Measurements from ENCODE around the gene ANHX.
A peak's percentile ranks its signal among the peaks of the same experiment; 100 is the strongest.

ANHX gene

GRCh38 chr12:133206390-133206789 lies 29.3 kb downstream of the ANHX start:
- in situ Hi-C loops (cut with HindIII; ENCODE audit: low pct_ligation_motif_present, low pct_unique_long_range_greater_than_20kb, low sequenced_read_pairs): no loop called here

GRCh38 chr12:133204264-133204603 lies 31.4 kb downstream of the ANHX start:
- in situ Hi-C loops (cut with HindIII; ENCODE audit: low pct_ligation_motif_present, low pct_unique_long_range_greater_than_20kb, low sequenced_read_pairs): no loop called here
- DNase-seq: no peak

More at GRCh38 chr12:133206390-133206789, 29.3 kb downstream of the ANHX start:
- no peak for DNase-seq

- DNase-seq: peak; percentile 44
- in situ Hi-C loops (cut with HindIII; ENCODE audit: low pct_ligation_motif_present, low pct_unique_long_range_greater_than_20kb, low sequenced_read_pairs): no loop called here
These were observed 32.1 kb downstream of the ANHX start for GRCh38 chr12:133203344-133204263.

- in situ Hi-C loops (cut with HindIII; ENCODE audit: low pct_ligation_motif_present, low pct_unique_long_range_greater_than_20kb, low sequenced_read_pairs): no loop called here
- peak; percentile 27 for DNase-seq
These were observed 33.0 kb downstream of the ANHX start for GRCh38 chr12:133202493-133203343.

GRCh38 chr12:133201888-133202287 lies 33.8 kb downstream of the ANHX start:
- in situ Hi-C loops (cut with HindIII; ENCODE audit: low pct_ligation_motif_present, low pct_unique_long_range_greater_than_20kb, low sequenced_read_pairs): no loop called here
- no peak for DNase-seq

- in situ Hi-C loops (cut with HindIII; ENCODE audit: low pct_ligation_motif_present, low pct_unique_long_range_greater_than_20kb, low sequenced_read_pairs): no loop called here
- DNase-seq: no peak
These were observed 42.8 kb downstream of the ANHX start for GRCh38 chr12:133192847-133193246.

GRCh38 chr12:133190176-133190575 lies 45.5 kb downstream of the ANHX start:
- DNase-seq: no peak
- in situ Hi-C loops (cut with HindIII; ENCODE audit: low pct_ligation_motif_present, low pct_unique_long_range_greater_than_20kb, low sequenced_read_pairs): no loop called here

GRCh38 chr12:133181238-133181959 lies 54.3 kb downstream of the ANHX start, which contains the start of gene ZNF268:
ZNF268 (plus strand) TSS chr12:133181495; CDS start chr12:133181998, 503 bp downstream.
- in situ Hi-C loops (cut with HindIII; ENCODE audit: low pct_ligation_motif_present, low pct_unique_long_range_greater_than_20kb, low sequenced_read_pairs): no loop called here
- DNase-seq: peak; percentile 99

- DNase-seq: no peak
- in situ Hi-C loops (cut with HindIII; ENCODE audit: low pct_ligation_motif_present, low pct_unique_long_range_greater_than_20kb, low sequenced_read_pairs): no loop called here
These were observed 55.0 kb downstream of the ANHX start for GRCh38 chr12:133180669-133181068.

GRCh38 chr12:133174901-133175300 lies 60.8 kb downstream of the ANHX start:
- no peak for DNase-seq
- in situ Hi-C loops (cut with HindIII; ENCODE audit: low pct_ligation_motif_present, low pct_unique_long_range_greater_than_20kb, low sequenced_read_pairs): no loop called here

- in situ Hi-C loops (cut with HindIII; ENCODE audit: low pct_ligation_motif_present, low pct_unique_long_range_greater_than_20kb, low sequenced_read_pairs): no loop called here
- no peak for DNase-seq
These were observed 63.2 kb downstream of the ANHX start for GRCh38 chr12:133172491-133172890.

Measured in ACHN (cell line).